ENCODE results near the gene SAMD11. TPM values are rescaled to one million over a fixed set of nuclear protein-coding genes. Genes with fewer than 3 reads are reported as not detected.
"Not testable (repeated sequence)": the region's sequence is repeated elsewhere in the genome, so short reads cannot be mapped to it uniquely, and the experiment has no call there.

SAMD11 gene
- total RNA-seq, 4 donors from 2014 or later = 2.6 to 15.9 (median 11.5) TPM

DNA sequence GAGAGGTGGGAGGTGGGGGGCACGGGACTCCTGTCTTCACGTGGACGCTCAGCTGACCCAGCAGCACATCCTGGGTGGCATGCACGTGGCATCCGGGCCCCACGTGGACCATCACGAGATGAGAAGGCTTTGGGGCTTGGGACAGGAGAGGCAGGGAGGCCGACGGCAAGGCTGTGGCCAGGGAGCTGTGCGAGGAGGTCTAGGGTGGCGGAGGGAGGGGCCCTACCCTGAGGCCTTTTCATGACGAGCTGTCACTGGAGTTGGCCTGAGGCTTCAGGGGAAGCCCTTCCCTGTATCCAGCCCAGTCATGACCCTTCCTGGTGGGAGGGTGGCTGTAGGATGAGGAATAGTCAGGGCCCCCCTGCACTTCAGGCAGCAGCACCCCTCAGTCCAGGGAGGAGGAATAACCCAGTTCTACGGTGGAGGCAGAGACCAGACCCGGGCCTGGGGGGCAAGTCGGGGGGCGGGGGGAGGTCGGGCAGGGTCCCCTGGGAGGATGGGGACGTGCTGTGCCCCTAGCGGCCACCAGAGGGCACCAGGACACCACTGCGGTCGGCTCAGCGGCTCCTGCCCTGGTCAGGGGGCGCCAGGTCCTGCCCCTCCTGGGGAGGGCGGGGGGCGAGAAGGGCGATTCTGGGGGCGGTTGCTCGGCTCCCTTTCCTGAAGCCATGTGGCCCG, 60.2 kb downstream of the SAMD11 start:
- Histone ChIP-seq H3K9me3 (no peaks in the 10 kb centered on the region), H3K27me3 (peaks cover 0 to 22% of the 10 kb centered on the region in 2 donors), H3K27ac (no peak overlapping the region), H3K36me3 (no peaks in the 10 kb centered on the region), H3K4me3 (no peak overlapping the region), H3K4me1 (peaks cover 0 to 7% (median 2%) of the 10 kb centered on the region in 4 donors)
- 31 to 36% methylated on average over 18 to 22 of the region's 29 CpGs for WGBS, 2 donors
- TF ChIP-seq, protein P1, sequence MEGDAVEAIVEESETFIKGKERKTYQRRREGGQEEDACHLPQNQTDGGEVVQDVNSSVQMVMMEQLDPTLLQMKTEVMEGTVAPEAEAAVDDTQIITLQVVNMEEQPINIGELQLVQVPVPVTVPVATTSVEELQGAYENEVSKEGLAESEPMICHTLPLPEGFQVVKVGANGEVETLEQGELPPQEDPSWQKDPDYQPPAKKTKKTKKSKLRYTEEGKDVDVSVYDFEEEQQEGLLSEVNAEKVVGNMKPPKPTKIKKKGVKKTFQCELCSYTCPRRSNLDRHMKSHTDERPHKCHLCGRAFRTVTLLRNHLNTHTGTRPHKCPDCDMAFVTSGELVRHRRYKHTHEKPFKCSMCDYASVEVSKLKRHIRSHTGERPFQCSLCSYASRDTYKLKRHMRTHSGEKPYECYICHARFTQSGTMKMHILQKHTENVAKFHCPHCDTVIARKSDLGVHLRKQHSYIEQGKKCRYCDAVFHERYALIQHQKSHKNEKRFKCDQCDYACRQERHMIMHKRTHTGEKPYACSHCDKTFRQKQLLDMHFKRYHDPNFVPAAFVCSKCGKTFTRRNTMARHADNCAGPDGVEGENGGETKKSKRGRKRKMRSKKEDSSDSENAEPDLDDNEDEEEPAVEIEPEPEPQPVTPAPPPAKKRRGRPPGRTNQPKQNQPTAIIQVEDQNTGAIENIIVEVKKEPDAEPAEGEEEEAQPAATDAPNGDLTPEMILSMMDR (IDR thresholded peaks at IDR 0.05) = peak; percentile 60 to 95 (median 94)
- TF ChIP-seq EP300 (IDR thresholded peaks at IDR 0.05) = no peak
- DNase-seq (ENCODE audit: low spot score in 2 of 2) = no peak

DNA sequence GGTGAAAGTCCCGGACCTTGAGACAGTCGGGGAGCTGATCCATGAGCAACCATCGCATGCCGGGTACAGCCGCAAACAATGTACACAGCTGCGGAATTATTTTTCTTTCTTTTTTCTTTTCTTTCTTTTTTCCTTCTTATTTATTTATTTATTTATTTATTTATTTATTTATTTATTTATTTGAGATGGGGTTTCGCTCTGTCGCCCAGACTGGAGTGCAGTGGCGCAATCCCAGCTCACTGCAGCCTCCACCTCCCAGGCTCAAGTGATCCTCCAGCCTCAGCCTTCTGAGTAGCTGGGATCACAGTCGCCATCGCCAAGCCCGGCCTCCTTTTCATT, 60.7 kb downstream of the SAMD11 start:
- TF ChIP-seq POLR2A (IDR thresholded peaks at IDR 0.05) (no peak), EP300 (IDR thresholded peaks at IDR 0.05) (no peak)
- TF ChIP-seq, protein P1 (IDR thresholded peaks at IDR 0.05) = peak in 1 of 5 experiments; percentile 4
- Histone ChIP-seq H3K9me3 (no peaks in the 10 kb centered on the region), H3K36me3 (no peaks in the 10 kb centered on the region), H3K4me1 (peaks cover 0 to 7% (median 2%) of the 10 kb centered on the region in 4 donors), H3K27ac (no peak overlapping the region), H3K4me3 (no peak overlapping the region), H3K27me3 (peaks cover 0 to 22% of the 10 kb centered on the region in 2 donors)
- 46 to 59% methylated on average over 12 of the region's 12 CpGs for WGBS, 2 donors
- no peak for DNase-seq (ENCODE audit: low spot score in 2 of 2)

DNA sequence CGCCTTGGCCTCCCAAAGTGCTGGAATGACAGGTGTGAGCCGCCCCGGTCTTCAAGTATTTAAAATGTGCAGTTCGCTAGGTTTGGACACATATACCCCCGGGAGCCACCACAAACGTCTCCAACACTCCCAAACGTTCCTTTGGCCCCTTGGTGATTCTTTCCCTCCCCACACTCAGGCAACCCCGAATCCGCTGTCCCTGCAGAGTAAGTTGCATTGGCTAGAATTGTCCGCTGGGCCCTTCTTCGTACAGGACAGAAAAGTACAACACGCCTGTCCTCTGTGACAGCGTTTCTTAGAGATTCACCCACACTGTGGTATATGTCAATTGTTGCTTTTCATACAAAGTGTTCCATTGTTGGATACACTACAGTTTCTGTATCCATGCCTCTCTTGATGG, 61.4 kb downstream of the SAMD11 start:
- Histone ChIP-seq H3K4me1 (peaks cover 0 to 7% (median 2%) of the 10 kb centered on the region in 4 donors), H3K4me3 (no peak overlapping the region), H3K27ac (no peak overlapping the region), H3K36me3 (no peaks in the 10 kb centered on the region), H3K9me3 (no peaks in the 10 kb centered on the region), H3K27me3 (peaks cover 0 to 22% of the 10 kb centered on the region in 2 donors)
- 69 to 78% methylated on average over 13 of the region's 13 CpGs for WGBS, 2 donors
- TF ChIP-seq, protein P1 (IDR thresholded peaks at IDR 0.05) = no peak
- TF ChIP-seq POLR2A (IDR thresholded peaks at IDR 0.05) (no peak), EP300 (IDR thresholded peaks at IDR 0.05) (no peak)
- no peak for DNase-seq (ENCODE audit: low spot score in 2 of 2)

DNA sequence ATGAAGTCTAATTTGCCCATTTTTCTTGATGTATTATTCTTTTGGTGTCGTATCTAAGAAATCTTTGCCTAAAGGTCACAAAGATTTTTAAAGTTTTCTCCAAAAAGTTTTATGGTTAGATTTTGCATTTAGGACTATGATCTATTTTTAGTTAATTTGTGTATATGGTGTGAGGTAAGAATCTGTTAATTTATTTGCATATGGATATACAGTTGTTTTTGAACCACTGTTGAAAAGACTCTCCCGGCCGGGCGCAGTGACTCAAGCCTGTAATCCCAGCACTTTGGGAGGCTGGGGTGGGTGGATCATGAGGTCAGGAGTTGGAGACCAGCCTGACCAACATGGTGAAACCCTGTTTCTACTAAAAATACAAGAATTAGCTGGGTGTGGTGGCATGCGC, 64.3 kb downstream of the SAMD11 start:
- H3K4me3 ChIP-seq; DNase-seq (ENCODE audit: low spot score in 2 of 2): not testable (repeated sequence)
- 82 to 85% methylated on average over 5 of the region's 5 CpGs for WGBS, 2 donors

DNA sequence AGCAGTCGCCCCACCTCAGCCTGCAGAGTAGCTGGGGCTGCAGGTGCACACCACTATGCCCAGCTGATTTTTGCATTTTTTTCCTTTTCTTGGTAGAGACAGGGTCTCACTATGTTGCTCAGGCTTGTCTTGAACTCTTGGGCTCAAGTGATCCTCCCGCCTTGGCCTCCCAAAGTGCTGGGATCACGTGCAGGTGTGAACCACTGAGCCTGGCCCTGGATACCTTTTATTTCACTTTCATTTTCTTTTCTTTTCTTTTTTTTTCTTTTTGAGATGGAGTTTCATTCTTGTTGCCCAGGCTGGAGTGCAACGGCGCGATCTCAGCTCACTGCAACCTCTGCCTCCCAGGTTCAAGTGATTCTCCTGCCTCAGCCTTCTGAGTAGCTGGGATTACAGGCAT, 67.6 kb downstream of the SAMD11 start:
- H3K4me1 ChIP-seq; DNase-seq (ENCODE audit: low spot score in 2 of 2): not testable (repeated sequence)
- WGBS, 2 donors = 89 to 93% methylated on average over 6 of the region's 6 CpGs

More for the DNA sequence above, 64.3 kb downstream of the SAMD11 start:
- Histone ChIP-seq H3K9me3 (peaks cover 0 to 20% (median 0%) of the 10 kb centered on the region in 4 donors), H3K27me3 (peaks cover 0 to 12% of the 10 kb centered on the region in 2 donors)
- not testable (repeated sequence) for H3K27ac ChIP-seq, H3K36me3 ChIP-seq, H3K4me1 ChIP-seq

DNA sequence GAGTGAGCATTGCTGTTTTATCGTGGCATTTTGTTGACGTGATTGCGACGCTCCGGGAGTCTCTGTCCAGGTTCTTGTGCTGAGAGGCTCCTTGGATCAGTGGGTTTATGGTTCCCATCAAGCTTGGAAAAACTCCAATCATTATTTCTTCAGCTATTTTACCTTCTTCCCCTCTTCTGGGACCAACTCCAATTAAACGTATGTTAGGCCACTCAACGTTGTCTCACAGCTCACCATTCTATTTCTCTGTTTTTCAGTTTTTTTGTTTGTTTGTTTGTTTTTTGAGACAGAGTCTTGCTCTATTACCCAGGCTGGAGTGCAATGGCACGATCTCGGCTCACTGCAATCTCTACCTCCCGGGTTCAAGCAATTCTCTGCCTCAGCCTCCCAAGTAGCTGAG, 68.2 kb downstream of the SAMD11 start:
- DNase-seq (ENCODE audit: low spot score in 2 of 2) = no peak
- Histone ChIP-seq H3K4me1 (peaks cover 0 to 4% (median 0%) of the 10 kb centered on the region in 4 donors), H3K27ac (no peak overlapping the region), H3K27me3 (peaks cover 0 to 2% of the 10 kb centered on the region in 2 donors), H3K4me3 (no peak overlapping the region), H3K36me3 (no peaks in the 10 kb centered on the region), H3K9me3 (peaks cover 0 to 21% (median 0%) of the 10 kb centered on the region in 4 donors)
- 95 to 96% methylated on average over 10 of the region's 10 CpGs for WGBS, 2 donors
- TF ChIP-seq, protein P1 (IDR thresholded peaks at IDR 0.05) = no peak
- TF ChIP-seq POLR2A (IDR thresholded peaks at IDR 0.05) (no peak), EP300 (IDR thresholded peaks at IDR 0.05) (no peak)

More for the DNA sequence above, 67.6 kb downstream of the SAMD11 start:
- H3K27me3 ChIP-seq, H3K27ac ChIP-seq, H3K36me3 ChIP-seq, H3K4me3 ChIP-seq: not testable (repeated sequence)
- peaks cover 0 to 21% (median 0%) of the 10 kb centered on the region in 4 donors for H3K9me3 ChIP-seq
